Activated gamma-delta T cell treated with Interleukin-2 at 50 U/mL for 16 hours (primary cell): ENCODE measurements around the gene QRFP.

Source experiments
- DNase-seq: peaks from one replicate; pipeline ENCODE4 v3.0.0-alpha.2; 2020

The QRFP gene

GRCh38 chr9:130896233-130897014, at the start of gene QRFP:
Gene QRFP (minus strand): TSS chr9:130896812. CDS start chr9:130893838, 2,974 bp downstream.
- DNase-seq, result no peak

- no peak for DNase-seq
These were observed 48.6 kb upstream of the QRFP start for GRCh38 chr9:130945173-130945572.

GRCh38 chr9:130944510-130945058, 48.0 kb upstream of the QRFP start:
- no peak for DNase-seq

- DNase-seq, result no peak
These were observed 47.2 kb upstream of the QRFP start for GRCh38 chr9:130943777-130944176.

- no peak for DNase-seq
These were observed 46.6 kb upstream of the QRFP start for GRCh38 chr9:130943221-130943620.

- DNase-seq, result no peak
These were observed 46.1 kb upstream of the QRFP start for GRCh38 chr9:130942679-130943078.

GRCh38 chr9:130942084-130942483, 45.5 kb upstream of the QRFP start:
- no peak for DNase-seq

GRCh38 chr9:130940693-130941576, 44.3 kb upstream of the QRFP start:
- DNase-seq, result peak; percentile 74

- no peak for DNase-seq
These were observed 43.5 kb upstream of the QRFP start for GRCh38 chr9:130940027-130940549.

GRCh38 chr9:130939405-130940026, 42.9 kb upstream of the QRFP start:
- DNase-seq, result no peak

GRCh38 chr9:130938652-130939404, 42.2 kb upstream of the QRFP start, which contains the start of gene FIBCD1:
Gene FIBCD1 (minus strand): TSS chr9:130939247. CDS start chr9:130938607, 640 bp downstream.
- DNase-seq, result no peak

- DNase-seq, result no peak
These were observed 41.6 kb upstream of the QRFP start for GRCh38 chr9:130938184-130938651.

GRCh38 chr9:130937146-130938076, 40.8 kb upstream of the QRFP start:
- DNase-seq, result no peak

GRCh38 chr9:130936285-130937117, 39.9 kb upstream of the QRFP start:
- no peak for DNase-seq

GRCh38 chr9:130935648-130936271, 39.1 kb upstream of the QRFP start:
- no peak for DNase-seq

GRCh38 chr9:130934702-130935647, 38.4 kb upstream of the QRFP start:
- no peak for DNase-seq

GRCh38 chr9:130934246-130934645, 37.6 kb upstream of the QRFP start:
- no peak for DNase-seq
